Astrocyte of the spinal cord (primary cell): Measurements from ENCODE around the gene LRWD1.

Experiments used
- DNase-seq: peaks from one replicate; pipeline ENCODE4 v3.0.0; 2011; ENCODE audit warnings: low read depth, low spot score
- H3K4me3 ChIP-seq: 2 replicates; pipeline ENCODE4 v1.5.1; 2011; ENCODE audit warnings: low read depth, mild to moderate bottlenecking, low read length, moderate library complexity
- in situ Hi-C: cut with HindIII; loops from 2 replicates; pipeline ENCODE4 v1.10.0; 2017; ENCODE audit warnings: low sequenced_read_pairs
- TF ChIP-seq, protein P1 (sequence below): IDR thresholded peaks from 2 replicates; pipeline ENCODE4 v1.5.1; 2012; ENCODE audit warnings: low read depth, mild to moderate bottlenecking, low read length, inconsistent platforms

Gene LRWD1

DNA sequence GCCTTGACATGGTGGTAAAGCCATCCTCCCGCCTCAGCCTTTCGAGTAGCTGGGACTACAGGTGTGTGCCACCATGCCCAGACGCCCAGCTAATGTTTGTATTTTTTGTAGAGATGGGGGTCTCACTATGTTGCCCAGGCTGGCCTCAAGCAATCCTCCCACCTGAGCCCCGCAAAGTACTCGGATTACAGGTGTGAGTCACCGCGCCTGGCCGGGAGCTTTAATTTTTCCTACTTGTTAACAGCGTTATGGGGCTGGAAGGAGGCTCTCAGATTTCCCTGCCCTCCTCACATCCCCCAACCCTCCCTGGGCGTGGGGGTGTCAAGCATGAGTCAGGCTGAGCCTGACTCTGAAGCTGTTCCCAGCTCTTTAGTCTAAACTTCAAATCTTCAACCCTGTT is 8.5 kb upstream of the LRWD1 start:
- in situ Hi-C loops = no loop called here
- DNase-seq = peak; percentile 57
- H3K4me3 ChIP-seq = no peak overlapping the region
- TF ChIP-seq, protein P1, sequence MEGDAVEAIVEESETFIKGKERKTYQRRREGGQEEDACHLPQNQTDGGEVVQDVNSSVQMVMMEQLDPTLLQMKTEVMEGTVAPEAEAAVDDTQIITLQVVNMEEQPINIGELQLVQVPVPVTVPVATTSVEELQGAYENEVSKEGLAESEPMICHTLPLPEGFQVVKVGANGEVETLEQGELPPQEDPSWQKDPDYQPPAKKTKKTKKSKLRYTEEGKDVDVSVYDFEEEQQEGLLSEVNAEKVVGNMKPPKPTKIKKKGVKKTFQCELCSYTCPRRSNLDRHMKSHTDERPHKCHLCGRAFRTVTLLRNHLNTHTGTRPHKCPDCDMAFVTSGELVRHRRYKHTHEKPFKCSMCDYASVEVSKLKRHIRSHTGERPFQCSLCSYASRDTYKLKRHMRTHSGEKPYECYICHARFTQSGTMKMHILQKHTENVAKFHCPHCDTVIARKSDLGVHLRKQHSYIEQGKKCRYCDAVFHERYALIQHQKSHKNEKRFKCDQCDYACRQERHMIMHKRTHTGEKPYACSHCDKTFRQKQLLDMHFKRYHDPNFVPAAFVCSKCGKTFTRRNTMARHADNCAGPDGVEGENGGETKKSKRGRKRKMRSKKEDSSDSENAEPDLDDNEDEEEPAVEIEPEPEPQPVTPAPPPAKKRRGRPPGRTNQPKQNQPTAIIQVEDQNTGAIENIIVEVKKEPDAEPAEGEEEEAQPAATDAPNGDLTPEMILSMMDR = no peak

DNA sequence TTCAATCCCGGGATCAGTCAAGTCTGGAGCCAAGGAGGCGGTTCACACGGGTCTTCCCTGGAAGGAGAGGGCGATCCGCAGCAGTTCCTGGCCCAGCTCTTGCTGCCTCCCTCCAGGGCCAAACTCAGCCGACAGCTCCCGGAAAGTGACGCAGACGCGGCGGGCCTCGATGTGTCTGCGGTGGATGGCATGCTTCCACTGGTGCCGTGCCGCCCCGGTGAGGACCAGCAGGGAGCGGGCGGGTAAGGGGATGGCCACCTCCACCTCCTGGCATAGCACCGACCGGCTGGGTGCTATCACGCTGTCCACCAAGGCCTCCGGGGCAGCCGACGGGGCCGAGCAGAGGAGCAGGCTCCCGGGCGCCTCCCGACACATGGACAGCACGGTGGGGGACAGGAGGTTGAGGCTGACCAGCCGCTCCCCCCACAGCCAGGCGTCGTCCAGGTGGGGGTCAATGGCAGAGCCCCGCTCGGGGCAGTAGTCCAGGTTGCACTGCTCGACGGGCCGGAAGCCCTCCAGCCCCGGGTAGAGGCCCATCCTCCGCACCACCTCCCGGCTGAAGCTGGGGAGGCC is 7.3 kb upstream of the LRWD1 start:
- DNase-seq = no peak
- no peak overlapping the region for H3K4me3 ChIP-seq
- TF ChIP-seq, protein P1 = no peak
- in situ Hi-C loops = no loop called here

DNA sequence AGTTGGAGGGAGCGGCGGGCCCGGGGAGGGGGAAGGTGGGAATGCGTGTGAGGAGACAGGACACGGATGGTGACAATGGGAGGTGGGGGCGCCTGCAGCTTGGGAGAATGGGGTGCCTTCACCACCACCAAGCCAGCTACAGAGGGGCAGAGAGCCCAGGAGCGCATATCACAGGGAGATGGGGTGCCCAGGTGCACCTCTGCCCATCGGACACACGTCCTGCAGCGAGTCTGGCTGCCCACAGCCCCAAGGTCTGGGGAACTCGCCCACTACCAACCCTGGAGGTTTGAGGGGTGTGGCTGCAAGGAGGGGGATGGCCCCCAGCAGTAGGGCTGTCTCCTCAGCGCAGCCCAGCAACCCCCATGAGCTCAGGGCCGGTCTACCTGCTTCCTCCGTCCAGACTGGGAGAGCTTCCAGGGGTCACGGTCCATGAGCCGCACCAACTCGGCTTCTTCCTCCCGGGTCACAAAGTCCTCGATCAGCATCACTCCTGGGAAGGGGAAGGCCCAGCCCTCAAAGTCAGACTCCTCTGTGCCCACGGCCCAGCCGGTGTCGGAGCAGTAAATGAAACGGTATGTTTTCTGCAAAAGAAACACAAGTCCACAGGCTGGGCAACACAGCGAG is 5.5 kb upstream of the LRWD1 start:
- DNase-seq = no peak
- H3K4me3 ChIP-seq = no peak overlapping the region
- in situ Hi-C loops = no loop called here
- TF ChIP-seq, protein P1 = no peak

DNA sequence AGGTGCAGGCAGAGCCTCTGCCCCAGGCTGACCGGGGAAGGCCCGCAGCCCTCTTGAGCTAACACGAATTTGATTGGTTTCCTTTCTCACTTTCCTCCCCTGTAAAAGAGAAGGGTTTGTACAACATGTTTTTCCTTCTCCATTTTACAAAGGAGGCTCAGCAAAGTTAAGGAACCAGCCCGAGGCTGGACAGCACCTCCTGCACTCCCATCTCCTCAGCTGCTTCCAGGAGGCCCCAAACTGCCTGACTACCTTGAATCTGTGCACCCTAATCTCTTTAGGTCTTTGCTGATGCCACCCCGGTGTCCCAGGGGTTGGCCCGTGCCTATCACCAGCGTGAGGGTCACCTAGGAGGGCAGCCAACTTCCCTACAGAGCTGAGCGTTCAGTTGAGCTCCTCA is 4.3 kb upstream of the LRWD1 start:
- DNase-seq = no peak

DNA sequence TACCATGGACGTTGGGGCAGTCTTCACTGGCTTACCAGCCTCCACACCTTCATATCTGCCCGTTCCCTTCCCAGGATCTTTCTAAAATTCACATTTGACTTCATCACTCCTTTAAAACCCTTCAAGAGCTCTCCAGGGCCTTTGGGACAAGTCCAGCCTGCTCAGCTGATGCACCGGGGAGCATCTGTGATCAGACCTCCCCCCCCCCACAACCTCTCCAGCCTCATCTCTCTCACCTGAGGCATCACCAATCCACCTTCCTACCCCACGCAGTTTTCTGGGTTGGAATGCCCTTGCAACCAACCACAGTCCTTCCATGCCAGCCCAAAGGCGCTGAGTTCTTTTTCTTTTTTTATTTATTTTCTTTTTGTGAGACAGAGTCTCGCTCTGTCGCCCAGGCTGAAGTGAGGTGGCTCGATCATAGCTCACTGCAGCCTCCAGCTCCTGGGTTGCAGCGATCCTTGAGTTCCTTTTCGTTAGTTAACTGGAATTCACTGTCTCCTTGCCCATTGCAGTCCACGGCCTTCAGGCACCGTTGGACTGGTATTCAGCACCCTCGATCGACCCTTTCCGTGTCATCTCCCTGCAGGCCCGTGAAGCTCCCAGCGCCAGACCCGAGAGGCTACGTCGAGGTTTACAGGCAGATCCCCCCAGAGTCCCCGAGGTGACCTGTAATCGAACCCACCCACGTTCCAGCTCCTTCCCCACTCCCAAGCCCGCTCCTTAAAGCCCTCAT is 775 bp upstream of the LRWD1 start:
- in situ Hi-C loops = no loop called here
- TF ChIP-seq, protein P1 = no peak
- no peak for DNase-seq
- peak overlapping the region; percentile 99 for H3K4me3 ChIP-seq

More for the DNA sequence above, 4.3 kb upstream of the LRWD1 start:
- no peak overlapping the region for H3K4me3 ChIP-seq
- TF ChIP-seq, protein P1 = no peak
- in situ Hi-C loops = no loop called here

DNA sequence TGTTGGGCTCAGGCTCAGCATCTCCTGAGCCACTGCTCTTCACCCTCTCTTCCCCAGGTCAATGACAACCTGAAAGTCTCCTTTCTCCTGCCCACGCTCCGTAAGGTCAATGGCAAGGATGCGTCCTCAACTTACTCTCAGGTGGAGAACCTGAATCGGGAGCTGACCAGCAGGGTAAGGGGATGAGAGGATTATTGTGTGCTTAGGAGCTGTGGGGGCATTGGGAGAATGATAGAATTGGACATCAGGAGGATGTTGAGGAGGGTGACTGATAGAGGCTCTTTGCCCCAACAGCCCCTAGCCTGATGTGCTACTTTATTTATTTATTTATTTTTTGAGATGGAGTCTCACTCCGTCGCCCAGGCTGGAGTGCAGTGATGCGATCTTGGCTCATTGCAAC is 1.3 kb downstream of the LRWD1 start:
- TF ChIP-seq, protein P1 = no peak
- peak overlapping the region; percentile 99 for H3K4me3 ChIP-seq
- in situ Hi-C loops = no loop called here
- no peak for DNase-seq
